Measurements from ENCODE around the gene MXD1.

- TF ChIP-seq CTCF (optimal IDR thresholded peaks at IDR 0.05 in 1 of 3, IDR thresholded peaks at IDR 0.05 in 1 of 3, conservative IDR thresholded peaks at IDR 0.05 in 1 of 3; ENCODE audit: extremely low read depth in 1 of 3, insufficient read depth in 2 of 3, low read length in 3 of 3), result no peak
- TF ChIP-seq EZH2 (IDR thresholded peaks at IDR 0.05; ENCODE audit: low read length), result no peak
Measured at GRCh38 chr2:69943843-69944525, 29.1 kb downstream of the MXD1 start.

All from keratinocyte (primary cell).